Vagina (tissue), 2 donors: ENCODE results near the gene IWS1. TPM values are rescaled to one million over a fixed set of nuclear protein-coding genes. Genes with fewer than 3 reads are reported as not detected.
A peak's percentile ranks its signal among the peaks of the same experiment; 100 is the strongest.

Experiments
- DNase-seq, 2 donors: peaks; one replicate each; pipeline ENCODE4 v3.0.0-alpha.2; 2017; ENCODE audit errors: extremely low spot score in 2 of 2
- H3K27ac ChIP-seq: fragments of 200-600 bp; sonication (generic); one replicate; pipeline ENCODE4 v1.5.1; 2019
- H3K27me3 ChIP-seq: fragments of 200-600 bp; sonication (generic); one replicate; pipeline ENCODE4 v1.5.1; 2019
- H3K36me3 ChIP-seq, 2 donors: fragments of 200-600 bp; sonication (generic); one replicate each; pipeline ENCODE4 v1.5.1; 2017 to 2019
- H3K4me1 ChIP-seq: fragments of 200-600 bp; sonication (generic); one replicate; pipeline ENCODE4 v1.5.1; 2019
- H3K4me3 ChIP-seq, 2 donors: fragments of 200-600 bp; sonication (generic); 1 replicate in 1 of 2; 2 replicates in 1 of 2; pipeline ENCODE4 v1.5.1; 2016 to 2019
- H3K9me3 ChIP-seq: fragments of 200-600 bp; sonication (generic); one replicate; pipeline ENCODE4 v1.5.1; 2019
- POLR2A ChIP-seq, 2 donors: fragments of 450-650 bp; IDR thresholded peaks; one replicate each; pipeline ENCODE4 v1.6.1; 2017; ENCODE audit warnings: antibody characterized with exemption in 2 of 2, mild to moderate bottlenecking in 2 of 2, moderate library complexity in 2 of 2
- POLR2AphosphoS5 ChIP-seq, 2 donors: sonication (generic); formaldehyde crosslinking; IDR thresholded peaks; one replicate each; pipeline ENCODE4 v1.9.0; 2017; ENCODE audit warnings: antibody characterized with exemption in 2 of 2, mild to moderate bottlenecking in 2 of 2, low read depth in 1 of 2; ENCODE audit not compliant: insufficient read depth in 1 of 2
- intact Hi-C: fragments of 100-400 bp; cut with DNase I; formaldehyde crosslinking; loops from one replicate; pipeline ENCODE4 v1.15.1; 2023
- total RNA-seq: library from RNA; depleted of rRNA; stranded (reverse); fragments of >200 nt; gene quantifications from one replicate; pipeline ENCODE4 v1.2.3, GENCODE V29; 2016
- TF ChIP-seq, protein P1 (sequence below), 3 experiments: fragments of 450-650 bp in 2 of 3; fragments of 200-600 bp in 1 of 3; sonication (generic) in 1 of 3; IDR thresholded peaks; one replicate each; pipeline ENCODE4 v1.5.1; 2017 to 2019; ENCODE audit warnings: antibody characterized with exemption in 3 of 3, mild to moderate bottlenecking in 2 of 3, moderate library complexity in 2 of 3

IWS1 gene
- total RNA-seq, 1 donor from 2014 or later, result 40.8 TPM

GRCh38 chr2:127552846-127553245 is 26.6 kb upstream of the IWS1 start:
- TF ChIP-seq POLR2A (IDR thresholded peaks at IDR 0.05) (no peak), POLR2AphosphoS5 (IDR thresholded peaks at IDR 0.05; ENCODE audit: insufficient read depth in 1 of 2, low read depth in 1 of 2) (no peak)
- TF ChIP-seq, protein P1, sequence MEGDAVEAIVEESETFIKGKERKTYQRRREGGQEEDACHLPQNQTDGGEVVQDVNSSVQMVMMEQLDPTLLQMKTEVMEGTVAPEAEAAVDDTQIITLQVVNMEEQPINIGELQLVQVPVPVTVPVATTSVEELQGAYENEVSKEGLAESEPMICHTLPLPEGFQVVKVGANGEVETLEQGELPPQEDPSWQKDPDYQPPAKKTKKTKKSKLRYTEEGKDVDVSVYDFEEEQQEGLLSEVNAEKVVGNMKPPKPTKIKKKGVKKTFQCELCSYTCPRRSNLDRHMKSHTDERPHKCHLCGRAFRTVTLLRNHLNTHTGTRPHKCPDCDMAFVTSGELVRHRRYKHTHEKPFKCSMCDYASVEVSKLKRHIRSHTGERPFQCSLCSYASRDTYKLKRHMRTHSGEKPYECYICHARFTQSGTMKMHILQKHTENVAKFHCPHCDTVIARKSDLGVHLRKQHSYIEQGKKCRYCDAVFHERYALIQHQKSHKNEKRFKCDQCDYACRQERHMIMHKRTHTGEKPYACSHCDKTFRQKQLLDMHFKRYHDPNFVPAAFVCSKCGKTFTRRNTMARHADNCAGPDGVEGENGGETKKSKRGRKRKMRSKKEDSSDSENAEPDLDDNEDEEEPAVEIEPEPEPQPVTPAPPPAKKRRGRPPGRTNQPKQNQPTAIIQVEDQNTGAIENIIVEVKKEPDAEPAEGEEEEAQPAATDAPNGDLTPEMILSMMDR (IDR thresholded peaks at IDR 0.05), result no peak
- DNase-seq, result peak; percentile 34 to 52
- Histone ChIP-seq H3K9me3 (no peaks in the 10 kb centered on the region), H3K27ac (no peak overlapping the region), H3K4me3 (no peak overlapping the region), H3K4me1 (no peaks in the 10 kb centered on the region), H3K36me3 (no peaks in the 10 kb centered on the region), H3K27me3 (no peaks in the 10 kb centered on the region)
- intact Hi-C loops, result no loop called here

- Histone ChIP-seq H3K27ac (no peak overlapping the region), H3K4me3 (no peak overlapping the region), H3K9me3 (no peaks in the 10 kb centered on the region), H3K4me1 (no peaks in the 10 kb centered on the region), H3K27me3 (no peaks in the 10 kb centered on the region), H3K36me3 (no peaks in the 10 kb centered on the region)
- intact Hi-C loops, result no loop called here
- TF ChIP-seq POLR2A (IDR thresholded peaks at IDR 0.05) (no peak), POLR2AphosphoS5 (IDR thresholded peaks at IDR 0.05; ENCODE audit: insufficient read depth in 1 of 2, low read depth in 1 of 2) (no peak)
- TF ChIP-seq, protein P1 (IDR thresholded peaks at IDR 0.05), result no peak
- peak; percentile 70 for DNase-seq
Measured at GRCh38 chr2:127552336-127552735, 26.0 kb upstream of the IWS1 start.

- DNase-seq, result peak; percentile 40 to 56
- Histone ChIP-seq H3K4me1 (no peaks in the 10 kb centered on the region), H3K27me3 (no peaks in the 10 kb centered on the region), H3K36me3 (no peaks in the 10 kb centered on the region), H3K9me3 (no peaks in the 10 kb centered on the region), H3K4me3 (no peak overlapping the region), H3K27ac (no peak overlapping the region)
- intact Hi-C loops, result no loop called here
- no peak for TF ChIP-seq POLR2A (IDR thresholded peaks at IDR 0.05)
- no peak for TF ChIP-seq POLR2AphosphoS5 (IDR thresholded peaks at IDR 0.05; ENCODE audit: insufficient read depth in 1 of 2, low read depth in 1 of 2)
Measured at GRCh38 chr2:127551221-127551930, 25.1 kb upstream of the IWS1 start.

GRCh38 chr2:127546797-127547196 is 20.5 kb upstream of the IWS1 start:
- no peak overlapping the region for H3K4me3 ChIP-seq
- intact Hi-C loops, result no loop called here
- H3K4me1 ChIP-seq, result peaks cover 5% of the 10 kb centered on the region
- H3K27me3 ChIP-seq, result no peaks in the 10 kb centered on the region
- H3K9me3 ChIP-seq, result no peaks in the 10 kb centered on the region
- H3K36me3 ChIP-seq, result no peaks in the 10 kb centered on the region
- peak; percentile 3 to 37 for DNase-seq
- TF ChIP-seq POLR2AphosphoS5 (IDR thresholded peaks at IDR 0.05; ENCODE audit: insufficient read depth in 1 of 2, low read depth in 1 of 2), result no peak
- TF ChIP-seq POLR2A (IDR thresholded peaks at IDR 0.05), result no peak
- no peak overlapping the region for H3K27ac ChIP-seq

- intact Hi-C loops, result no loop called here
Measured at GRCh38 chr2:127545796-127546195, 19.5 kb upstream of the IWS1 start.

More at GRCh38 chr2:127545796-127546195, 19.5 kb upstream of the IWS1 start:
- no peak for TF ChIP-seq POLR2AphosphoS5 (IDR thresholded peaks at IDR 0.05; ENCODE audit: insufficient read depth in 1 of 2, low read depth in 1 of 2)
- TF ChIP-seq, protein P1 (IDR thresholded peaks at IDR 0.05), result no peak
- TF ChIP-seq POLR2A (IDR thresholded peaks at IDR 0.05), result no peak
- Histone ChIP-seq H3K27me3 (no peaks in the 10 kb centered on the region), H3K9me3 (no peaks in the 10 kb centered on the region), H3K4me3 (no peak overlapping the region), H3K27ac (no peak overlapping the region), H3K36me3 (no peaks in the 10 kb centered on the region), H3K4me1 (peaks cover 8% of the 10 kb centered on the region)
- peak; percentile 67 to 69 for DNase-seq
